Body of pancreas (tissue), 4 donors: ENCODE data around the gene C8G.

ENCODE experiments used
- POLR2A ChIP-seq, 3 donors: fragments of 450-650 bp; IDR thresholded peaks; one replicate each; pipeline ENCODE4 v1.6.1; 2016; ENCODE audit warnings: antibody characterized with exemption in 3 of 3, mild to moderate bottlenecking in 2 of 3
- TF ChIP-seq, protein P1 (sequence below), 7 experiments: fragments of 450-650 bp in 4 of 7; fragments of 200-600 bp in 3 of 7; sonication (generic) in 3 of 7; IDR thresholded peaks; one replicate each; pipeline ENCODE4 v1.5.1; 2016 to 2019; ENCODE audit warnings: antibody characterized with exemption in 7 of 7

DNA sequence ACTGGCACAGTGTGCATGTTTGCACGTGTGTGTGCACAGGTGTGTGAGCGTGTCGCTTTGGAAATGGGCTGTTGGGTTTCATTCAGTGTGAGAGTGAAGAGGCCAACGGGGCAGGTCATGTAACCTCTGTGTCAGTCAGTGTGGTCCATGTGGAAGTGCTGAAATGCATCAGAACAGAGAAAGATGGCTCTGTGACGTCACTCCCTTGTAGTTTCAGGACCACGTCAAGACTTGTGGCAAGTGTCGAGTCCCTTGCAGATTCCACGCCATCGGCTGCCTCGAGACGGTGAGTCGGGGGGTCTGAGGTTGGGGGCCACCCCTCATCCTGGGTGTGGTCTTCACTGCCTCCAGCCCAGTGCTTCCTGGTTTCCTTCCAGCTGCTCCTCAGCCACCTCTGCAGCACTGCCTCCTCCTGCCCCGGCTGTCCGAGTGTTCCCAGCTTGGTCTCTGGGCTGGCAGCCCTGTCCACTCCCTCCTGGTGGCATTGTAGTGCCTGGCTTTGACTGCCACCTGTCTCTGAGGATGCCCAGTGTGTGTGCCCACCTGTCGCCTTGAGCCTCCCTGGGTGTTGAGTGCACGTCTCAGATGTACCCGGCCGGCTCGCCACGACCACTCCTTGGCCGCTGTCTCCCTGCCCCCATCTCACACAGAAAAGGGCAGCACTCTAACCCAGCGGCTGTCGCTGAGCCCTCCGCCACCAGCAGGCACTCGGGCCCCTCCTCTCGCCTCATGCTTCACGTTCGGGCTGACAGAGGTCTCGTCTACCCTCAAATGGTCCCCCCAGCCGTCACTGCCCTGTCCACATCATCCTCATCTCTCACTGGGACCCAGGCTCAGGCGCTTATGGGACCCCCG, 28.5 kb upstream of the C8G start:
- TF ChIP-seq, protein P1, sequence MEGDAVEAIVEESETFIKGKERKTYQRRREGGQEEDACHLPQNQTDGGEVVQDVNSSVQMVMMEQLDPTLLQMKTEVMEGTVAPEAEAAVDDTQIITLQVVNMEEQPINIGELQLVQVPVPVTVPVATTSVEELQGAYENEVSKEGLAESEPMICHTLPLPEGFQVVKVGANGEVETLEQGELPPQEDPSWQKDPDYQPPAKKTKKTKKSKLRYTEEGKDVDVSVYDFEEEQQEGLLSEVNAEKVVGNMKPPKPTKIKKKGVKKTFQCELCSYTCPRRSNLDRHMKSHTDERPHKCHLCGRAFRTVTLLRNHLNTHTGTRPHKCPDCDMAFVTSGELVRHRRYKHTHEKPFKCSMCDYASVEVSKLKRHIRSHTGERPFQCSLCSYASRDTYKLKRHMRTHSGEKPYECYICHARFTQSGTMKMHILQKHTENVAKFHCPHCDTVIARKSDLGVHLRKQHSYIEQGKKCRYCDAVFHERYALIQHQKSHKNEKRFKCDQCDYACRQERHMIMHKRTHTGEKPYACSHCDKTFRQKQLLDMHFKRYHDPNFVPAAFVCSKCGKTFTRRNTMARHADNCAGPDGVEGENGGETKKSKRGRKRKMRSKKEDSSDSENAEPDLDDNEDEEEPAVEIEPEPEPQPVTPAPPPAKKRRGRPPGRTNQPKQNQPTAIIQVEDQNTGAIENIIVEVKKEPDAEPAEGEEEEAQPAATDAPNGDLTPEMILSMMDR (IDR thresholded peaks at IDR 0.05) = no peak
- TF ChIP-seq POLR2A (IDR thresholded peaks at IDR 0.05) = no peak
